Measurements from ENCODE around the gene NDUFV3. TPM values are rescaled to one million over a fixed set of nuclear protein-coding genes. Genes with fewer than 3 reads are reported as not detected.

NDUFV3 gene
- total and polyA plus RNA-seq, 2 experiments from 2014 or later, result 51.5 to 71.2 TPM

- H3K4me3 Mint-ChIP-seq, result no peak overlapping the region
- H3K36me3 Mint-ChIP-seq (ENCODE audit: low read depth), result peaks cover 88% of the 10 kb centered on the region
- H3K4me1 ChIP-seq (ENCODE audit: insufficient read depth), result no peaks in the 10 kb centered on the region
- H3K27me3 ChIP-seq (ENCODE audit: insufficient read depth), result no peaks in the 10 kb centered on the region
- H3K4me1 Mint-ChIP-seq, result no peaks in the 10 kb centered on the region
- DNase-seq (ENCODE audit: low spot score) (no peak), ATAC-seq (no peak)
- peaks cover 15% of the 10 kb centered on the region for H3K27me3 Mint-ChIP-seq (ENCODE audit: insufficient read depth, low read depth, poor library complexity)
- no peak overlapping the region for H2AFZ ChIP-seq
- no peaks in the 10 kb centered on the region for H3K9me2 ChIP-seq (ENCODE audit: insufficient read depth)
- peaks cover 46% of the 10 kb centered on the region for H3K36me3 ChIP-seq (ENCODE audit: insufficient read depth)
- no peak overlapping the region for H3K4me3 ChIP-seq
- H3F3A ChIP-seq (replicated peaks; ENCODE audit: low read depth), result peaks cover 69% of the 10 kb centered on the region
- no peak overlapping the region for H3K27ac Mint-ChIP-seq
- no peak for TF ChIP-seq CTCF (conservative IDR thresholded peaks at IDR 0.05; ENCODE audit: low read depth in 2 of 2)
- TF ChIP-seq, protein P1, sequence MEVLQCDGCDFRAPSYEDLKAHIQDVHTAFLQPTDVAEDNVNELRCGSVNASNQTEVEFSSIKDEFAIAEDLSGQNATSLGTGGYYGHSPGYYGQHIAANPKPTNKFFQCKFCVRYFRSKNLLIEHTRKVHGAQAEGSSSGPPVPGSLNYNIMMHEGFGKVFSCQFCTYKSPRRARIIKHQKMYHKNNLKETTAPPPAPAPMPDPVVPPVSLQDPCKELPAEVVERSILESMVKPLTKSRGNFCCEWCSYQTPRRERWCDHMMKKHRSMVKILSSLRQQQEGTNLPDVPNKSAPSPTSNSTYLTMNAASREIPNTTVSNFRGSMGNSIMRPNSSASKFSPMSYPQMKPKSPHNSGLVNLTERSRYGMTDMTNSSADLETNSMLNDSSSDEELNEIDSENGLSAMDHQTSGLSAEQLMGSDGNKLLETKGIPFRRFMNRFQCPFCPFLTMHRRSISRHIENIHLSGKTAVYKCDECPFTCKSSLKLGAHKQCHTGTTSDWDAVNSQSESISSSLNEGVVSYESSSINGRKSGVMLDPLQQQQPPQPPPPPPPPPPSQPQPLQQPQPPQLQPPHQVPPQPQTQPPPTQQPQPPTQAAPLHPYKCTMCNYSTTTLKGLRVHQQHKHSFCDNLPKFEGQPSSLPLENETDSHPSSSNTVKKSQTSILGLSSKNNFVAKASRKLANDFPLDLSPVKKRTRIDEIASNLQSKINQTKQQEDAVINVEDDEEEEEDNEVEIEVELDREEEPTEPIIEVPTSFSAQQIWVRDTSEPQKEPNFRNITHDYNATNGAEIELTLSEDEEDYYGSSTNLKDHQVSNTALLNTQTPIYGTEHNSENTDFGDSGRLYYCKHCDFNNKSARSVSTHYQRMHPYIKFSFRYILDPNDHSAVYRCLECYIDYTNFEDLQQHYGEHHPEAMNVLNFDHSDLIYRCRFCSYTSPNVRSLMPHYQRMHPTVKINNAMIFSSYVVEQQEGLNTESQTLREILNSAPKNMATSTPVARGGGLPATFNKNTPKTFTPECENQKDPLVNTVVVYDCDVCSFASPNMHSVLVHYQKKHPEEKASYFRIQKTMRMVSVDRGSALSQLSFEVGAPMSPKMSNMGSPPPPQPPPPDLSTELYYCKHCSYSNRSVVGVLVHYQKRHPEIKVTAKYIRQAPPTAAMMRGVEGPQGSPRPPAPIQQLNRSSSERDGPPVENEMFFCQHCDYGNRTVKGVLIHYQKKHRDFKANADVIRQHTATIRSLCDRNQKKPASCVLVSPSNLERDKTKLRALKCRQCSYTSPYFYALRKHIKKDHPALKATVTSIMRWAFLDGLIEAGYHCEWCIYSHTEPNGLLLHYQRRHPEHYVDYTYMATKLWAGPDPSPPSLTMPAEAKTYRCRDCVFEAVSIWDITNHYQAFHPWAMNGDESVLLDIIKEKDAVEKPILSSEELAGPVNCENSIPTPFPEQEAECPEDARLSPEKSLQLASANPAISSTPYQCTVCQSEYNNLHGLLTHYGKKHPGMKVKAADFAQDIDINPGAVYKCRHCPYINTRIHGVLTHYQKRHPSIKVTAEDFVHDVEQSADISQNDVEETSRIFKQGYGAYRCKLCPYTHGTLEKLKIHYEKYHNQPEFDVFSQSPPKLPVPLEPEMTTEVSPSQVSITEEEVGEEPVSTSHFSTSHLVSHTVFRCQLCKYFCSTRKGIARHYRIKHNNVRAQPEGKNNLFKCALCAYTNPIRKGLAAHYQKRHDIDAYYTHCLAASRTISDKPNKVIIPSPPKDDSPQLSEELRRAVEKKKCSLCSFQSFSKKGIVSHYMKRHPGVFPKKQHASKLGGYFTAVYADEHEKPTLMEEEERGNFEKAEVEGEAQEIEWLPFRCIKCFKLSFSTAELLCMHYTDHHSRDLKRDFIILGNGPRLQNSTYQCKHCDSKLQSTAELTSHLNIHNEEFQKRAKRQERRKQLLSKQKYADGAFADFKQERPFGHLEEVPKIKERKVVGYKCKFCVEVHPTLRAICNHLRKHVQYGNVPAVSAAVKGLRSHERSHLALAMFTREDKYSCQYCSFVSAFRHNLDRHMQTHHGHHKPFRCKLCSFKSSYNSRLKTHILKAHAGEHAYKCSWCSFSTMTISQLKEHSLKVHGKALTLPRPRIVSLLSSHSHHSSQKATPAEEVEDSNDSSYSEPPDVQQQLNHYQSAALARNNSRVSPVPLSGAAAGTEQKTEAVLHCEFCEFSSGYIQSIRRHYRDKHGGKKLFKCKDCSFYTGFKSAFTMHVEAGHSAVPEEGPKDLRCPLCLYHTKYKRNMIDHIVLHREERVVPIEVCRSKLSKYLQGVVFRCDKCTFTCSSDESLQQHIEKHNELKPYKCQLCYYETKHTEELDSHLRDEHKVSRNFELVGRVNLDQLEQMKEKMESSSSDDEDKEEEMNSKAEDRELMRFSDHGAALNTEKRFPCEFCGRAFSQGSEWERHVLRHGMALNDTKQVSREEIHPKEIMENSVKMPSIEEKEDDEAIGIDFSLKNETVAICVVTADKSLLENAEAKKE (CRISPR knock-in tag; IDR thresholded peaks at IDR 0.05), result no peak
- TF ChIP-seq ZNF331 (CRISPR knock-in tag; IDR thresholded peaks at IDR 0.05; ENCODE audit: low read depth), result no peak
- no peak for TF ChIP-seq STAT1 (IDR thresholded peaks at IDR 0.05; ENCODE audit: unreplicated experiment)
- TF ChIP-seq POLR2AphosphoS5 (IDR thresholded peaks at IDR 0.05; ENCODE audit: low read depth), result no peak
- TF ChIP-seq, protein P2, sequence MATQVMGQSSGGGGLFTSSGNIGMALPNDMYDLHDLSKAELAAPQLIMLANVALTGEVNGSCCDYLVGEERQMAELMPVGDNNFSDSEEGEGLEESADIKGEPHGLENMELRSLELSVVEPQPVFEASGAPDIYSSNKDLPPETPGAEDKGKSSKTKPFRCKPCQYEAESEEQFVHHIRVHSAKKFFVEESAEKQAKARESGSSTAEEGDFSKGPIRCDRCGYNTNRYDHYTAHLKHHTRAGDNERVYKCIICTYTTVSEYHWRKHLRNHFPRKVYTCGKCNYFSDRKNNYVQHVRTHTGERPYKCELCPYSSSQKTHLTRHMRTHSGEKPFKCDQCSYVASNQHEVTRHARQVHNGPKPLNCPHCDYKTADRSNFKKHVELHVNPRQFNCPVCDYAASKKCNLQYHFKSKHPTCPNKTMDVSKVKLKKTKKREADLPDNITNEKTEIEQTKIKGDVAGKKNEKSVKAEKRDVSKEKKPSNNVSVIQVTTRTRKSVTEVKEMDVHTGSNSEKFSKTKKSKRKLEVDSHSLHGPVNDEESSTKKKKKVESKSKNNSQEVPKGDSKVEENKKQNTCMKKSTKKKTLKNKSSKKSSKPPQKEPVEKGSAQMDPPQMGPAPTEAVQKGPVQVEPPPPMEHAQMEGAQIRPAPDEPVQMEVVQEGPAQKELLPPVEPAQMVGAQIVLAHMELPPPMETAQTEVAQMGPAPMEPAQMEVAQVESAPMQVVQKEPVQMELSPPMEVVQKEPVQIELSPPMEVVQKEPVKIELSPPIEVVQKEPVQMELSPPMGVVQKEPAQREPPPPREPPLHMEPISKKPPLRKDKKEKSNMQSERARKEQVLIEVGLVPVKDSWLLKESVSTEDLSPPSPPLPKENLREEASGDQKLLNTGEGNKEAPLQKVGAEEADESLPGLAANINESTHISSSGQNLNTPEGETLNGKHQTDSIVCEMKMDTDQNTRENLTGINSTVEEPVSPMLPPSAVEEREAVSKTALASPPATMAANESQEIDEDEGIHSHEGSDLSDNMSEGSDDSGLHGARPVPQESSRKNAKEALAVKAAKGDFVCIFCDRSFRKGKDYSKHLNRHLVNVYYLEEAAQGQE (IDR thresholded peaks at IDR 0.05; ENCODE audit: unreplicated experiment), result no peak
- no peak for TF ChIP-seq NANOG (IDR thresholded peaks at IDR 0.05; ENCODE audit: borderline replicate concordance)
- TF ChIP-seq ZNF114 (CRISPR knock-in tag; IDR thresholded peaks at IDR 0.05), result no peak
- no peak for TF ChIP-seq EZH2phosphoT487 (IDR thresholded peaks at IDR 0.05; ENCODE audit: unreplicated experiment)
- TF ChIP-seq EZH2 (IDR thresholded peaks at IDR 0.05; ENCODE audit: low read depth, unreplicated experiment), result no peak
- peaks cover 32% of the 10 kb centered on the region for H4K20me1 ChIP-seq (replicated peaks; ENCODE audit: insufficient read depth)
- no peaks in the 10 kb centered on the region for H3K9me3 Mint-ChIP-seq
- peaks cover 37% of the 10 kb centered on the region for H3K79me2 ChIP-seq (replicated peaks; ENCODE audit: insufficient read depth)
- peak overlapping the region; percentile 45; the same call in 1 of the 2 replicates for H3K27ac ChIP-seq (ENCODE audit: low read depth)
- H3K4me2 ChIP-seq, result no peak overlapping the region
Observed at GRCh38 chr21:42855171-42855936, 37.8 kb upstream of the NDUFV3 start.

Measured in GM23338 (cell line).